ENCODE data around the gene UBTD2.

The UBTD2 gene

GRCh38 chr5:172303572-172304335 is 20.2 kb upstream of the UBTD2 start:
- Histone ChIP-seq H3K27ac (ENCODE audit: low read length) (no peak overlapping the region), H2AFZ (ENCODE audit: low read depth, low read length) (no peak overlapping the region), H4K20me1 (ENCODE audit: insufficient read depth, low read length) (no peaks in the 10 kb centered on the region), H3K27me3 (ENCODE audit: insufficient read depth, low read length, poor library complexity) (no peaks in the 10 kb centered on the region), H3K79me2 (ENCODE audit: insufficient read depth, low read length) (no peaks in the 10 kb centered on the region), H3K4me1 (ENCODE audit: insufficient read depth, low read length) (no peaks in the 10 kb centered on the region), H3K9me3 (ENCODE audit: insufficient read depth, low read length, severe bottlenecking) (no peaks in the 10 kb centered on the region), H3K4me2 (ENCODE audit: insufficient read depth, low read length) (no peak overlapping the region), H3K4me3 (ENCODE audit: low read depth in 1 of 2, low read length in 2 of 2) (no peak overlapping the region), H3K36me3 (ENCODE audit: insufficient read depth, low read length) (no peaks in the 10 kb centered on the region), H3K9ac (ENCODE audit: low read depth, low read length) (no peak overlapping the region)
- DNase-seq (no peak), ATAC-seq (ENCODE audit: insufficient read depth, low read depth) (no peak)
- TF ChIP-seq CTCF (IDR thresholded peaks at IDR 0.05; ENCODE audit: borderline replicate concordance, extremely low read depth, low read length, poor library complexity, severe bottlenecking): no peak
- no peak for TF ChIP-seq EZH2 (IDR thresholded peaks at IDR 0.05; ENCODE audit: borderline replicate concordance, low read depth, low read length, severe bottlenecking)

- DNase-seq: no peak
- no peak overlapping the region for H3K27ac ChIP-seq (ENCODE audit: low read length)
- H3K9ac ChIP-seq (ENCODE audit: low read depth, low read length): no peak overlapping the region
- H3K4me1 ChIP-seq (ENCODE audit: insufficient read depth, low read length): no peaks in the 10 kb centered on the region
- no peak overlapping the region for H3K4me2 ChIP-seq (ENCODE audit: insufficient read depth, low read length)
- H4K20me1 ChIP-seq (ENCODE audit: insufficient read depth, low read length): no peaks in the 10 kb centered on the region
- H3K9me3 ChIP-seq (ENCODE audit: insufficient read depth, low read length, severe bottlenecking): no peaks in the 10 kb centered on the region
- no peaks in the 10 kb centered on the region for H3K27me3 ChIP-seq (ENCODE audit: insufficient read depth, low read length, poor library complexity)
- TF ChIP-seq EZH2 (IDR thresholded peaks at IDR 0.05; ENCODE audit: borderline replicate concordance, low read depth, low read length, severe bottlenecking) (no peak), CTCF (IDR thresholded peaks at IDR 0.05; ENCODE audit: borderline replicate concordance, extremely low read depth, low read length, poor library complexity, severe bottlenecking) (no peak)
- H3K36me3 ChIP-seq (ENCODE audit: insufficient read depth, low read length): no peaks in the 10 kb centered on the region
- H3K4me3 ChIP-seq (ENCODE audit: low read depth in 1 of 2, low read length in 2 of 2): no peak overlapping the region
- no peaks in the 10 kb centered on the region for H3K79me2 ChIP-seq (ENCODE audit: insufficient read depth, low read length)
- no peak for ATAC-seq (ENCODE audit: insufficient read depth, low read depth)
- H2AFZ ChIP-seq (ENCODE audit: low read depth, low read length): no peak overlapping the region
These were observed 19.6 kb upstream of the UBTD2 start for GRCh38 chr5:172303162-172303561.

GRCh38 chr5:172302047-172302710 is 18.6 kb upstream of the UBTD2 start:
- DNase-seq (no peak), ATAC-seq (ENCODE audit: insufficient read depth, low read depth) (no peak)
- Histone ChIP-seq H3K27ac (ENCODE audit: low read length) (no peak overlapping the region), H3K9ac (ENCODE audit: low read depth, low read length) (no peak overlapping the region), H2AFZ (ENCODE audit: low read depth, low read length) (no peak overlapping the region), H3K36me3 (ENCODE audit: insufficient read depth, low read length) (no peaks in the 10 kb centered on the region), H3K27me3 (ENCODE audit: insufficient read depth, low read length, poor library complexity) (no peaks in the 10 kb centered on the region), H3K9me3 (ENCODE audit: insufficient read depth, low read length, severe bottlenecking) (no peaks in the 10 kb centered on the region), H3K4me2 (ENCODE audit: insufficient read depth, low read length) (no peak overlapping the region), H3K4me1 (ENCODE audit: insufficient read depth, low read length) (no peaks in the 10 kb centered on the region), H3K79me2 (ENCODE audit: insufficient read depth, low read length) (no peaks in the 10 kb centered on the region), H3K4me3 (ENCODE audit: low read depth in 1 of 2, low read length in 2 of 2) (no peak overlapping the region), H4K20me1 (ENCODE audit: insufficient read depth, low read length) (no peaks in the 10 kb centered on the region)
- TF ChIP-seq CTCF (IDR thresholded peaks at IDR 0.05; ENCODE audit: borderline replicate concordance, extremely low read depth, low read length, poor library complexity, severe bottlenecking): no peak
- TF ChIP-seq EZH2 (IDR thresholded peaks at IDR 0.05; ENCODE audit: borderline replicate concordance, low read depth, low read length, severe bottlenecking): no peak
